Stimulated activated naive B cell treated with anti-CD40 and anti-IgM and Interleukin-4, amounts not matched to agents 10 μg/mL and 1 μg/mL and 100 μg/mL, for 72 hours (primary cell): ENCODE results near the gene NRP1.
"Not testable (repeated sequence)": the region's sequence is repeated elsewhere in the genome, so short reads cannot be mapped to it uniquely, and the experiment has no call there.

Source experiments
- ATAC-seq, 2 donors: fragments of 150-1000 bp; cut with Tn5 transposase; replicated peaks; 2 replicates each; pipeline ENCODE4 v1.10.0; 2021; ENCODE audit warnings: moderate library complexity in 1 of 2
- DNase-seq: peaks from one replicate; pipeline ENCODE4 v3.0.0; 2021
- H3K27ac Mint-ChIP-seq: one replicate; pipeline ENCODE4 v1.8.0; 2022; ENCODE audit warnings: mild to moderate bottlenecking, mixed read lengths
- H3K27me3 Mint-ChIP-seq, 2 donors: one replicate each; pipeline ENCODE4 v1.8.0; 2022; ENCODE audit warnings: mixed read lengths in 2 of 2
- H3K36me3 Mint-ChIP-seq, 2 donors: one replicate each; pipeline ENCODE4 v1.8.0; 2022; ENCODE audit warnings: mixed read lengths in 2 of 2, mild to moderate bottlenecking in 1 of 2
- H3K4me1 Mint-ChIP-seq, 2 donors: one replicate each; pipeline ENCODE4 v1.8.0; 2022; ENCODE audit warnings: mixed read lengths in 2 of 2, mild to moderate bottlenecking in 1 of 2
- H3K4me3 Mint-ChIP-seq, 2 donors: one replicate each; pipeline ENCODE4 v1.8.0; 2022; ENCODE audit warnings: mild to moderate bottlenecking in 2 of 2, mixed read lengths in 2 of 2, moderate library complexity in 1 of 2
- H3K9me3 Mint-ChIP-seq, 2 donors: one replicate each; pipeline ENCODE4 v1.8.0; 2022; ENCODE audit warnings: mixed read lengths in 2 of 2, mild to moderate bottlenecking in 1 of 2

The NRP1 gene

DNA sequence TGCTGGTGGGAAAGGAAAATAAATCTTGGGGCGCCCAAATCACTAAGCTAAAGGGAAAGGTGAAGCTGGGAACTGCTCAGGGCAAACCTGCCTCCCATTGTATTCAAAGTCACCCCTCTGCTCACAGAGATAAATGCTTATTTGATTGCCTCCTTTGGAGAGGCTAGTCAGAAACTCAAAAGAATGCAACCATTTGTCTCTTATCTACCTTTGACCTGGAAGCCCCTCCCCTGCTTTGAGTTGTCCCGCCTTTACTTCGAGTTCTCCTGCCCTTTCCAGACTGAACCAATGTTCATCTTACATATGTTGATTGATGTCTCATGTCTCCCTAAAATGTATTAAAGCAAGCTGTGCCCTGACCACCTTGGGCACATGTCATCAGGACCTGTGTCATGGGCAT lies 33.9 kb downstream of the NRP1 start:
- H3K36me3 Mint-ChIP-seq, H3K27ac Mint-ChIP-seq, H3K27me3 Mint-ChIP-seq, DNase-seq, H3K9me3 Mint-ChIP-seq, H3K4me3 Mint-ChIP-seq, ATAC-seq, H3K4me1 Mint-ChIP-seq: not testable (repeated sequence)

DNA sequence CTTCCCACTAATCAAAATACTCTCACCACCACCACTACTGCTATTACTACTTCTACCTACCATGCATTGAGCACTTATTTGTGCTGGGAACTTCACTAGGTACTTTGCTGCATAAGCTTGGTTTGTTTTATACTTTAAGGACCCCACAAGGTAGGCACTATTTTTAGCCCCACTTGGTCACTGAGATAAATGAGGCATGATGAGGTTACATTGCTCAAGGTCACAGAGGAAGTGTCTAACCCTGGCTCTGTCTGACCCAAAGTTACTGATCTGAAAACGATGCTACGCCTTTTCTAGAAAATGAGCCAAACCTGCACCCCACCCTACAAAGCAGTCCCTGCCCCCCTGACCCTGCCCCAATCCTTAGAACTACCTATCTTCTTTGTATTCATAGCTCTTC lies 35.6 kb downstream of the NRP1 start:
- Mint-ChIP-seq H3K36me3 (no peaks in the 10 kb centered on the region), H3K27ac (no peak overlapping the region), H3K4me3 (no peak overlapping the region), H3K4me1 (no peaks in the 10 kb centered on the region), H3K9me3 (no peaks in the 10 kb centered on the region), H3K27me3 (no peaks in the 10 kb centered on the region)
- ATAC-seq, result no peak
- no peak for DNase-seq

- no peaks in the 10 kb centered on the region for H3K9me3 Mint-ChIP-seq
- DNase-seq, result no peak
- no peaks in the 10 kb centered on the region for H3K36me3 Mint-ChIP-seq
- no peaks in the 10 kb centered on the region for H3K4me1 Mint-ChIP-seq
- no peak for ATAC-seq
- H3K27ac Mint-ChIP-seq, result no peak overlapping the region
- no peak overlapping the region for H3K4me3 Mint-ChIP-seq
- H3K27me3 Mint-ChIP-seq, result no peaks in the 10 kb centered on the region
Measured at GRCh38 chr10:33298110-33298509, 36.4 kb downstream of the NRP1 start.

DNA sequence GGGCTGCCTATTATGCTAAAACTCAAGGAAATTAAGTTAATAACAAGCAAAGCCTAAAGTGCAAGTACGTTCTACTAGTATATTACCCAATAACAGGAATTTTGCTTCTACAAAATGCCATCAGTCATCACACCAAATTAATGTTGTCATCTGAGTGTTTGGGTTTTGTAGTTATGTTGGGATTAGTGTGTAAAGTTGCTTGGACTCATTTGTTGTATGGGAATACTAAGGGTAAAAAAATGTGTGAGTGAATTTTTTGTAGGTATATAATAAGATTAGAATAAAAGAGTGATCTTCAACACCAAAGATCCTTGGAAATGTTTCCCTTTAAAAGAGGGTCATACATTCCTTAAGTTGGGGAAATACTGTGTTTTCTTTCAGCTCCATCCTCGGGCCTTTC lies 38.6 kb downstream of the NRP1 start:
- Mint-ChIP-seq H3K36me3 (no peaks in the 10 kb centered on the region), H3K27ac (no peak overlapping the region), H3K27me3 (no peaks in the 10 kb centered on the region), H3K9me3 (no peaks in the 10 kb centered on the region), H3K4me1 (no peaks in the 10 kb centered on the region), H3K4me3 (no peak overlapping the region)
- DNase-seq (no peak), ATAC-seq (no peak)

DNA sequence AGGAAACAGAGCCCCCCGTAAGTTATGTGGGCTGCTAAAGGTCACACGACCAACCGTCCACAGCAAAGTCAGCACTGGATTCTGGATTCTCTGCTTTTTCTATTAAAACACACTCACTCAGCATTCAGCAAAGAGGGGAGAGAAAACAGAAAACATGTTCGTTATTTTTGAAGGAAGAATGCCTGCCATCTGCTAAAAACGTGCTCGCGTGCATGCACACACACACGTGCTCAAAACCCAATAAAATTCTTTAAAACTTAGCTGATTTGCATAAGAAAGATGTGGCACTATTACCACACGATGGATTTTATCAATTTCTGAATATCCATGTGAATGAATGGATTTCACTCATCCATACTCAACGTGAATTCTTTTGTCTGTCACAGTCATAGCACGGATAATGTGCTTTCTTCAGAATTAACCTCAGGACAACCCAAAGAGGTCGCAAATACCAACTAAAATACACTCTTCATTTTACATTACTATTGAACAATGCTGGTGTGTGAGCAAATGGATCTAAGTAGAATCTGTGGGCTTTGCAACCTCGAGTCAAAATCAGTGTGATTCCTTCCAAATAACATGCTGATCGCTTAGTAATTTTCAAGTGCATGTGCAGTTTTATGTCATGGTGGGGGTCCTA lies 40.8 kb downstream of the NRP1 start:
- no peak for ATAC-seq
- H3K27ac Mint-ChIP-seq, result no peak overlapping the region

DNA sequence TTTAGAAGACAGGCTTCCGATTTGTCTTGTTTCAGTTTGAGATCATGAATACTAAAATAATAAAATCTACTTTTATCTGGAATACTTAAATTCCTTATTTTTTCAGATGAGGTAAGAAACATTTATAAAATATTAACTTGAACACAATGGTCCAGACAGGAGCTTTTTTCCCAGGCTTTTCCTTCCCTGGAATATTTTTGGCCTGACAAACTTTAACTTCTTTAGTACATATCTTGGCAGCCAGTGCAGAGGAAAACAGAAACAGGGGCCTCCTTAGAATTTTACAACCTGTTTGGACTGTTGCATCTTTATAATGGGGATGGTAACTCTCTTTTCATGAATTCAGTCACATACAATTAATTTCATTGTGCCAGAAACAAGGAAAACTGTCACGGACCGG lies 41.4 kb downstream of the NRP1 start:
- no peak for ATAC-seq
- H3K36me3 Mint-ChIP-seq, result no peaks in the 10 kb centered on the region

More for the DNA sequence above, 40.8 kb downstream of the NRP1 start:
- Mint-ChIP-seq H3K36me3 (no peaks in the 10 kb centered on the region), H3K27me3 (no peaks in the 10 kb centered on the region), H3K9me3 (no peaks in the 10 kb centered on the region), H3K4me3 (no peak overlapping the region), H3K4me1 (no peaks in the 10 kb centered on the region)
- DNase-seq, result no peak

DNA sequence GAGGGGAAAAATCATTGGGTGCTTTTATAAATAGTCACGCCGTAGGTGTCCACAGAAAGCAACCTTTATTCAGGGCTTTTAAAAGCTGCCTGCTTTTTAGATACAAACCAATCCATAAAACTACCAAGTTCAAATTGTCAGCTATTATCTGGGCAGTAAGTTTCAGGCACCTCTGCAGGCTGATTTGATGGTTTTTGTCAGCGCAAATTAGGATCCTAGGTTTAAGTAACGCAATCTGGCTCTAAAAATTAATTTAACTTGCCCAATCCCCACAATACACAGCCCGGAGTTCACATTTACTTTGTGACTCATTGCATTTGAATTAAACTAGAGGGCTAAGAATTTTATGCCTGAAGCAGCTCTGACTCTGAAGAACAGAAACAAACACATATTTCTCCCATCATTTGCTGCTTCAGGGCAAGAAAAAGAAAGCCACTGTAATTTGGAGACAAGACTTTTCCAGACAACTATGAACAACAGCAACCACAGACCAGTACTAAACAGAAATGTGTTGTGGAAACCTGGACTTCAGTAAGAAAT lies 43.3 kb downstream of the NRP1 start:
- Mint-ChIP-seq H3K4me3 (no peak overlapping the region), H3K36me3 (no peaks in the 10 kb centered on the region), H3K27me3 (no peaks in the 10 kb centered on the region), H3K4me1 (no peaks in the 10 kb centered on the region), H3K9me3 (no peaks in the 10 kb centered on the region), H3K27ac (no peak overlapping the region)
- DNase-seq (no peak), ATAC-seq (no peak)

More for the DNA sequence above, 41.4 kb downstream of the NRP1 start:
- Mint-ChIP-seq H3K4me1 (no peaks in the 10 kb centered on the region), H3K4me3 (no peak overlapping the region), H3K27me3 (no peaks in the 10 kb centered on the region), H3K9me3 (no peaks in the 10 kb centered on the region), H3K27ac (no peak overlapping the region)
- DNase-seq, result no peak

DNA sequence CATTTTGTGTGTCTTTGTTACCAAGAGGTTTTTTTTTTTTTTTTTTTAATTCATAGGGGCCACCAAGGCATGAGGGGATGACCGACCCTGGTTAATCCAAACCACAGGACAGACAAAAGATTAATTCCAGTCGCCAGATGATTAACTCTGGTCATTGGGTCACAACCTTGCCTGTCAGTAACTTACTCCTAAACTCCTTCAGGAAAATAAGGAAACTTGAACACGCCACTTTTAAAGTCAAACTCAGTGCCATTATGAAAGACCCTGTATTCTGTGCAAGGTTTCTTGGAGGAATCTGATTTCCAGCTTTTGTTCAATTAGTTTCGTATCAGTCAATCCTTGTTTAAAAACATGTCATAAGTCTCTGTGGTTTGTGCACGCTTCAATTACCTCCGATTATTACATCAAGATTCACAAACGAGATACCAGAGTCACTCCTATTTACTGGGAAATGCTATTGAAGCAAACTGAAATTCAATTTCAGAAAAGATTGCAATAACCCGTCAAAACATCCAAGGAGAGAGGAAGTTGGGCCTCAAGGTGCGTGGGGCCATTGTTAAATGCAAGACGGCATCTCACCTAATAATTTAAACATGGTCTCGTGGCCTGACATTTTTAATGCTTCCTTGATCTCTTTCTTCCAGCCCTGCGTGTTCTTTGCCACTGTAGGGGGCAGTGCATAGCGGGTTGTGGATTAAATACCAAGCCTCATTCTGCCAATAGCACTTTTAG lies 44.0 kb downstream of the NRP1 start:
- ATAC-seq (no peak), DNase-seq (no peak)
- Mint-ChIP-seq H3K4me3 (no peak overlapping the region), H3K27ac (no peak overlapping the region), H3K27me3 (peaks cover 0 to 4% of the 10 kb centered on the region in 2 donors), H3K9me3 (no peaks in the 10 kb centered on the region), H3K36me3 (no peaks in the 10 kb centered on the region), H3K4me1 (no peaks in the 10 kb centered on the region)

DNA sequence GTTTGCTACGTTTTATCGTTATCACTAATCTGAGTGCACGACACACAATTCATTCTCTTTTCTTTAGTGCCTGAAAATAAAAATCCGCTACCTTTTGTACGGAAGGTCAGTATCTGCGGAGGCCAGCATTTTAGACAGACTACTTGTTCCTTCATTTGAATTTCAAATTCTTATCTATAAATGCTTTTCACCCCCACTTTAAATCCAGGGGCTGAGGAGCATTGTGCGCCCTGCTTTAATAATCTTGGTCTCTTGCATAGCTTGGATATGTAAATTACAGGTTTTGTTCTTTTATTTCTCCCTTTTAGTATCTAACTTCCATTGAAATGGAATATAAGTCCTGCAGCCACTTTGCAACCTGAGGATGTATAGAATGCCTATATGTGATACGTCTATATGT lies 44.7 kb downstream of the NRP1 start:
- Mint-ChIP-seq H3K4me1 (no peaks in the 10 kb centered on the region), H3K36me3 (no peaks in the 10 kb centered on the region), H3K27me3 (peaks cover 0 to 4% of the 10 kb centered on the region in 2 donors), H3K4me3 (no peak overlapping the region), H3K9me3 (no peaks in the 10 kb centered on the region), H3K27ac (no peak overlapping the region)
- DNase-seq (no peak), ATAC-seq (no peak)

DNA sequence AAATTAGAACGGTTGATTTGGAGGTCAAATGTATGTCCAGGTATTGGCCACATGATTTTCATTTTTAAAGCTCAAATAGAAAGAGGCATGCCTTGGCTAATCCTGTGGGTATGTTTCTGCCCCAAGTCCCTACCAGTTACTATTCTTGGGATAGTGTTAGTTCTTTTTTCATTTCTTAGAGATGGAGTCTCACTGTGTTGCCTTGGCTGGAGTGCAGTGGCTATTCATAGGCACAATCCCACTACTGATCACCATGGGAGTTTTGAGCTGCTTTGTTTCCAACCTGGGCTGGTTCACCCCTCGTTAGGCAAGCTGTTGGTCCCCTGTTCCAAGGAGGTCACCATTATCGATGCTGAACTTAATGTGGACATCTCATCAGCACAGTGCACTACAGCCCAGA lies 46.3 kb downstream of the NRP1 start:
- no peak overlapping the region for H3K4me3 Mint-ChIP-seq
- H3K4me1 Mint-ChIP-seq, result no peaks in the 10 kb centered on the region
- DNase-seq (no peak), ATAC-seq (no peak)
- H3K27me3 Mint-ChIP-seq, result peaks cover 0 to 4% of the 10 kb centered on the region in 2 donors
- H3K9me3 Mint-ChIP-seq, result no peaks in the 10 kb centered on the region
- H3K27ac Mint-ChIP-seq, result no peak overlapping the region
- no peaks in the 10 kb centered on the region for H3K36me3 Mint-ChIP-seq

DNA sequence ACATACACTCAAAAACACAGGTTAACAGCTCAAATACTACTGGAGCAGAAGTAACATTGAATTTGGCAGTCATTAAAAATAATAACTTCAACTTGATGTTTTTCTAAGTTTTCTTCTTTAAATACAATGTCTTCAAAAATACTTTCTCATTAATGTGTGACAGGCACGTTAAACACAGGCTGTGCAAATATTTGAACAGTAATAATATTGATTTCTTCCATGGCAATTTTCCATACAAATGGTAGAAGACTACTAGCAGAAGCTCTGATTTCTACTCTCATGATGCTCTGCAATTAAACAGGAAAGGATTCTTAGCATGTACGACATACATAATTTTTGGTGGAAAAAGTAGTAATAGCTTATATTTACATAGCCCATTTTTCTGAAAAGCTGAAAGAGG lies 47.4 kb downstream of the NRP1 start:
- ATAC-seq, result no peak
- DNase-seq, result no peak
- Mint-ChIP-seq H3K36me3 (no peaks in the 10 kb centered on the region), H3K27me3 (peaks cover 0 to 4% of the 10 kb centered on the region in 2 donors), H3K27ac (no peak overlapping the region), H3K9me3 (no peaks in the 10 kb centered on the region), H3K4me3 (no peak overlapping the region), H3K4me1 (no peaks in the 10 kb centered on the region)

DNA sequence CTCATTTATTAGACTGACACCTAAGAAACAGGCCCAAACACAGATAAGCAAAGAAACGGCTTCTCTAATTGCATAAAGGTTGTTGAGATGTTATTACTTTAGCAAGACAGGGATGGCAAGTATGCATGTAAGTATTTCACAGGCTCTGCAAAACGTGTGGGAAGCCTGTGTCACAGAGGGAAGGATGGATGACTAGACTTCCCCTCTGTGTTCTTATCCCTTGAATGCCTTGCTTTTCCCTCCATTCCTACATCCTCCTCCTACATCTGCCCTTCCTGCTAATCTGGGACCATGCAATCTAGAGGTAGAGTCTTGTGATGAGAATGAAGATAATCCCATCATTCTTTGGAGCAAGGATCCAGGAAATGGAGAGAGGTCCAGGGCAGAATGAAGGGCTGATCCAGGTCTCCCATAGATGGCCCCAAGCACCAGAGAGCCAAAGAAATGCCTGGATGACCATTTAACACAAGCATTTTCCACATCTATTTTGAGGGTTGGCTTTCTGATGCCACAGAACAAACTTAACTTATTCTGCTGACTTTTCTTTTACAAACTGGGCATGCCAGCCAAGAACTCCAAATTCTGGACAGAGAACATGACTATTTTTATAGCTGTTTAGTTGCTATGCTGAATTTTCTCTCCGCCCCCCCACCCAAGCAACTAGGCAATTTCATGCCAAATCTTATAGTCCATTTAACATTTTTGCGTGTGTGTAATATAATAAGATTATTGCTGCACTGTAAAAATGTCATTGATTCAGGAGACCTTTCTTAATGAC lies 48.1 kb downstream of the NRP1 start:
- H3K36me3 Mint-ChIP-seq, result no peaks in the 10 kb centered on the region
- no peak overlapping the region for H3K27ac Mint-ChIP-seq
- DNase-seq (no peak), ATAC-seq (no peak)
- H3K27me3 Mint-ChIP-seq, result peaks cover 0 to 8% of the 10 kb centered on the region in 2 donors
- H3K4me3 Mint-ChIP-seq, result no peak overlapping the region
- H3K9me3 Mint-ChIP-seq, result no peaks in the 10 kb centered on the region
- H3K4me1 Mint-ChIP-seq, result no peaks in the 10 kb centered on the region

DNA sequence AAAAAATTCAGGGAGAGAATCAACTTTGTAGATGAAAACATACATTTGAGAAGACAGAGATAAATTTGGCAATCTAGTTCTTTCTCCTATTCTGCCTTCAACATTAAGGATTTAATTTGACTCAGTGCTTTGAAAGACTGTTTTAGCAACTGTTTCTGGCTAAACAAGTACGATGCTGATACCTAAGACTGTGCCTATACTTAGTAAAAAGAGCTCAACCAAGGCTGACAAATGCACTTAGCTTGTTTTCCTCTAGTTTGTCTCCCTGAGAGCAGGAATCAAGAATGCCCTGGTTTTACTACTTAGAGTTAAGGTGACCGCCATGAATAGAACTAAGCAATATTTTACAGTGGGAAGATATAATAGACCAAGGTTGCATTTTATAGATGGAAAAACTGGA lies 49.5 kb downstream of the NRP1 start:
- H3K36me3 Mint-ChIP-seq, result no peaks in the 10 kb centered on the region
- H3K27me3 Mint-ChIP-seq, result peaks cover 0 to 8% of the 10 kb centered on the region in 2 donors
- H3K9me3 Mint-ChIP-seq, result no peaks in the 10 kb centered on the region
- DNase-seq (no peak), ATAC-seq (no peak)
- no peaks in the 10 kb centered on the region for H3K4me1 Mint-ChIP-seq
- H3K27ac Mint-ChIP-seq, result no peak overlapping the region
- no peak overlapping the region for H3K4me3 Mint-ChIP-seq

GRCh38 chr10:33279811-33280602 lies 54.5 kb downstream of the NRP1 start:
- ATAC-seq, result no peak
- no peak overlapping the region for H3K4me3 Mint-ChIP-seq
- no peaks in the 10 kb centered on the region for H3K36me3 Mint-ChIP-seq
- no peaks in the 10 kb centered on the region for H3K4me1 Mint-ChIP-seq
- DNase-seq, result no peak
- no peaks in the 10 kb centered on the region for H3K9me3 Mint-ChIP-seq
- H3K27me3 Mint-ChIP-seq, result peaks cover 1 to 4% of the 10 kb centered on the region in 2 donors
- no peak overlapping the region for H3K27ac Mint-ChIP-seq
